HEK293 (cell line): ENCODE data around the gene HSPH1.

Experiments
- CTCF ChIP-seq: fragments of 450-650 bp; formaldehyde crosslinking; IDR thresholded peaks from 2 replicates; pipeline ENCODE4 v1.5.1; 2016; ENCODE audit warnings: missing biosample characterization, missing genetic modification characterization
- GFI1B ChIP-seq: fragments of 450-650 bp; formaldehyde crosslinking; IDR thresholded peaks from 2 replicates; pipeline ENCODE4 v1.5.1; 2016; ENCODE audit warnings: missing biosample characterization, missing genetic modification characterization
- HOXA7 ChIP-seq: sonication (generic); formaldehyde crosslinking; IDR thresholded peaks from 2 replicates; pipeline ENCODE4 v1.8.1; 2022; ENCODE audit warnings: missing genetic modification reagents, borderline replicate concordance
- MEIS1 ChIP-seq: sonication (generic); formaldehyde crosslinking; IDR thresholded peaks from 2 replicates; pipeline ENCODE4 v1.8.1; 2022; ENCODE audit warnings: missing genetic modification reagents, mild to moderate bottlenecking, borderline replicate concordance
- OVOL3 ChIP-seq: fragments of 450-650 bp; formaldehyde crosslinking; IDR thresholded peaks from 2 replicates; pipeline ENCODE4 v1.5.1; 2016; ENCODE audit warnings: missing biosample characterization, missing genetic modification characterization
- REST ChIP-seq: fragments of 450-650 bp; formaldehyde crosslinking; IDR thresholded peaks from 2 replicates; pipeline ENCODE4 v1.5.1; 2016; ENCODE audit warnings: missing biosample characterization, missing genetic modification characterization
- YY1 ChIP-seq: fragments of 450-650 bp; formaldehyde crosslinking; IDR thresholded peaks from 2 replicates; pipeline ENCODE4 v1.5.1; 2018; ENCODE audit warnings: missing biosample characterization, missing genetic modification characterization
- ZBTB11 ChIP-seq: fragments of 450-650 bp; formaldehyde crosslinking; conservative IDR thresholded peaks from 2 replicates; pipeline ENCODE4 v1.5.1; 2016; ENCODE audit warnings: low read depth, missing biosample characterization, missing genetic modification characterization
- ZFP3 ChIP-seq: fragments of 450-650 bp; formaldehyde crosslinking; IDR thresholded peaks from 2 replicates; pipeline ENCODE4 v1.5.1; 2016; ENCODE audit warnings: low read depth, missing biosample characterization, missing genetic modification characterization
- ZNF184 ChIP-seq: fragments of 450-650 bp; IDR thresholded peaks from 2 replicates; pipeline ENCODE4 v1.5.1; 2018; ENCODE audit warnings: missing biosample characterization, mild to moderate bottlenecking, missing genetic modification characterization
- ZNF335 ChIP-seq: fragments of 450-650 bp; formaldehyde crosslinking; conservative IDR thresholded peaks from 2 replicates; pipeline ENCODE4 v1.5.1; 2016; ENCODE audit warnings: missing biosample characterization, missing genetic modification characterization
- ZNF544 ChIP-seq: fragments of 450-650 bp; formaldehyde crosslinking; IDR thresholded peaks from 2 replicates; pipeline ENCODE4 v1.5.0; 2017; ENCODE audit warnings: missing biosample characterization, missing genetic modification characterization

GRCh38 chr13:31121379-31122140 is 40.1 kb downstream of the HSPH1 start:
- TF ChIP-seq OVOL3 (tag by site-specific recombination) (no peak), CTCF (tag by site-specific recombination) (no peak), ZNF544 (tag by site-specific recombination) (no peak), ZFP3 (tag by site-specific recombination) (no peak), GFI1B (tag by site-specific recombination) (no peak), ZBTB11 (tag by site-specific recombination) (no peak), REST (tag by site-specific recombination) (no peak), HOXA7 (CRISPR knock-in tag) (no peak), YY1 (tag by site-specific recombination) (no peak), ZNF335 (tag by site-specific recombination) (no peak), MEIS1 (CRISPR knock-in tag) (no peak), ZNF184 (tag by site-specific recombination) (no peak)
